Left colon (tissue), 2 donors: ENCODE measurements around the gene ELF1. TPM values are rescaled to one million over a fixed set of nuclear protein-coding genes. Genes with fewer than 3 reads are reported as not detected.

ENCODE experiments used
- ATAC-seq: fragments of 200-7000 bp; cut with Tn5 transposase; one replicate; pipeline ENCODE4 v1.9.1; 2020; ENCODE audit warnings: mild to moderate bottlenecking, moderate library complexity
- DNase-seq, 2 donors: peaks; one replicate each; pipeline ENCODE4 v3.0.0-alpha.2; 2020
- intact Hi-C, 2 donors: fragments of 100-400 bp; cut with DNase I in 1 of 2; cut with micrococcal nuclease in 1 of 2; formaldehyde crosslinking; loops; one replicate each; pipeline versions ENCODE4 v1.11.2 to v1.14.0; 2022; cut with DNase I, micrococcal nuclease
- long read RNA-seq: library from polyadenylated mRNA; unstranded; transcript quantifications from one replicate; pipeline ENCODE4 v2.0.0, GENCODE V29; 2021
- total RNA-seq, 2 donors: library from RNA; stranded (reverse); fragmentation: NEBNext Ultra II Directional; extraction: Animal tissue kit (Norgen Biotek cat#: 25700); gene quantifications; one replicate each; pipeline ENCODE4 v1.2.1, GENCODE V29; 2021
- donor health status: DM: no; HTN: no; CAD: no.
- donor health status: DM: yes; HTN: yes; CAD: no.

The ELF1 gene
- 100 to 1,000 TPM in 1 of 2 donors, 10 to 100 TPM in 1; 93.5 to 104 TPM for total RNA-seq
- long read RNA-seq, partial matches to known transcripts = 19 of 44 reads
- long read RNA-seq, other reads (novel, unspliced or antisense) = 19 of 44 reads

GRCh38 chr13:41019011-41019487 is at the start of gene ELF1:
TSS of gene ELF1 (minus strand) at chr13:41019316. CDS start at chr13:40982054, 37,262 bp downstream.
- DNase-seq = peak; percentile 75 to 80
- ATAC-seq = peak; percentile 89
- intact Hi-C loops = no loop called here

- ATAC-seq = peak; percentile 45
- no peak for DNase-seq
- intact Hi-C loops = no loop called here
Observed at GRCh38 chr13:41065078-41065477, 46.0 kb upstream of the ELF1 start.

GRCh38 chr13:41064493-41064892 is 45.4 kb upstream of the ELF1 start:
- intact Hi-C loops = no loop called here

GRCh38 chr13:41061914-41062837 is 43.1 kb upstream of the ELF1 start:
- peak; percentile 40 for ATAC-seq
- intact Hi-C loops = no loop called here
- no peak for DNase-seq

More at GRCh38 chr13:41064493-41064892, 45.4 kb upstream of the ELF1 start:
- no peak for ATAC-seq
- DNase-seq = no peak

GRCh38 chr13:41061075-41061913 is 42.2 kb upstream of the ELF1 start, which contains the start of gene WBP4:
TSS of gene WBP4 (plus strand) at chr13:41061509. CDS start at chr13:41061674, 165 bp downstream.
- peak; percentile 94 to 96 for DNase-seq
- intact Hi-C loops = no loop called here

GRCh38 chr13:41060724-41061074 is 41.6 kb upstream of the ELF1 start:
- intact Hi-C loops = no loop called here
- ATAC-seq = peak; percentile 45
- peak; percentile 78 to 85 for DNase-seq

More at GRCh38 chr13:41061075-41061913, 42.2 kb upstream of the ELF1 start, which contains the start of gene WBP4:
- peak; percentile 77 for ATAC-seq

GRCh38 chr13:41060082-41060723 is 41.1 kb upstream of the ELF1 start:
- intact Hi-C loops = no loop called here
- peak; percentile 67 for ATAC-seq
- peak; percentile 93 to 94 for DNase-seq

GRCh38 chr13:41059456-41060081 is 40.5 kb upstream of the ELF1 start:
- DNase-seq = no peak
- intact Hi-C loops = loop anchor here in 1 of 2 donors (10.0 kb wide), 1 partner anchor 75 kb away; no protein-coding TSS in a partner anchor
- no peak for ATAC-seq

- intact Hi-C loops = loop anchor here in 1 of 2 donors (10.0 kb wide), 1 partner anchor 74 kb away; no protein-coding TSS in a partner anchor
- no peak for DNase-seq
- no peak for ATAC-seq
Observed at GRCh38 chr13:41058295-41059070, 39.4 kb upstream of the ELF1 start.

GRCh38 chr13:41056826-41057711 is 38.0 kb upstream of the ELF1 start:
- DNase-seq = no peak
- intact Hi-C loops = loop anchor here in 1 of 2 donors (10.0 kb wide), 1 partner anchor 72 kb away; no protein-coding TSS in a partner anchor
- ATAC-seq = no peak

GRCh38 chr13:41056194-41056593 is 37.1 kb upstream of the ELF1 start:
- intact Hi-C loops = loop anchor here in 1 of 2 donors (10.0 kb wide), 1 partner anchor 71 kb away; no protein-coding TSS in a partner anchor
- no peak for ATAC-seq
- DNase-seq = no peak

GRCh38 chr13:41054919-41055619 is 36.0 kb upstream of the ELF1 start:
- intact Hi-C loops = loop anchor here in 1 of 2 donors (10.0 kb wide), 1 partner anchor 70 kb away; no protein-coding TSS in a partner anchor
- DNase-seq (peak in 1 of 2 donors; percentile 13), ATAC-seq (no peak)

GRCh38 chr13:41054212-41054877 is 35.2 kb upstream of the ELF1 start:
- intact Hi-C loops = loop anchor here in 1 of 2 donors (10.0 kb wide), 1 partner anchor 70 kb away; no protein-coding TSS in a partner anchor
- peak; percentile 83 for ATAC-seq

GRCh38 chr13:41053384-41053826 is 34.3 kb upstream of the ELF1 start:
- DNase-seq (no peak), ATAC-seq (peak; percentile 14)
- intact Hi-C loops = loop anchor here in 1 of 2 donors (10.0 kb wide), 1 partner anchor 69 kb away; no protein-coding TSS in a partner anchor

More at GRCh38 chr13:41054212-41054877, 35.2 kb upstream of the ELF1 start:
- peak; percentile 34 to 43 for DNase-seq
